HepG2 (cell line): Measurements from ENCODE around the gene IQSEC1. TPM values are rescaled to one million over a fixed set of nuclear protein-coding genes. Genes with fewer than 3 reads are reported as not detected.

Experiments
- ARNT ChIP-seq: fragments of 450-650 bp; IDR thresholded peaks from 2 replicates; pipeline ENCODE4 v1.6.1; 2017
- BORCS8-MEF2B ChIP-seq: sonication (generic); formaldehyde crosslinking; IDR thresholded peaks from 2 replicates; pipeline ENCODE4 v1.8.0; 2022; ENCODE audit warnings: mild to moderate bottlenecking, missing genetic modification reagents
- CREM ChIP-seq, 2 experiments: sonication (generic) in 1 of 2; formaldehyde crosslinking in 1 of 2; IDR thresholded peaks; 2 replicates each; pipeline versions ENCODE4 v1.4.0 to v1.6.1; 2016 to 2020; ENCODE audit warnings: antibody characterized with exemption in 1 of 2, mild to moderate bottlenecking in 1 of 2, missing genetic modification reagents in 1 of 2
- DRAP1 ChIP-seq: IDR thresholded peaks from 2 replicates; pipeline ENCODE4 v1.6.1; 2016; ENCODE audit warnings: missing genetic modification reagents, missing compliant biosample characterization
- IRF2 ChIP-seq: IDR thresholded peaks from 2 replicates; pipeline ENCODE4 v1.6.1; 2018; ENCODE audit warnings: missing genetic modification reagents, missing compliant biosample characterization
- KLF11 ChIP-seq: IDR thresholded peaks from 2 replicates; pipeline ENCODE4 v1.6.1; 2016; ENCODE audit warnings: missing compliant biosample characterization
- MAFF ChIP-seq: IDR thresholded peaks from 2 replicates; pipeline ENCODE4 v1.6.1; 2011; ENCODE audit warnings: low read depth, low read length, improper control_type of control experiment
- MXI1 ChIP-seq: IDR thresholded peaks from 3 replicates; pipeline ENCODE4 v1.6.1; 2012; ENCODE audit warnings: low read depth, low read length, inconsistent platforms, borderline replicate concordance
- NFE2L1 ChIP-seq: sonication (generic); formaldehyde crosslinking; IDR thresholded peaks from 2 replicates; pipeline ENCODE4 v1.4.0; 2020; ENCODE audit warnings: missing genetic modification reagents, mild to moderate bottlenecking, borderline replicate concordance
- NFIC ChIP-seq: IDR thresholded peaks from 2 replicates; pipeline ENCODE4 v1.6.1; 2012; ENCODE audit warnings: mild to moderate bottlenecking, low read length, inconsistent platforms
- NFKBIZ ChIP-seq: IDR thresholded peaks from 2 replicates; pipeline ENCODE4 v1.6.1; 2018; ENCODE audit warnings: missing genetic modification reagents, missing compliant biosample characterization
- PLRG1 ChIP-seq: fragments of 450-650 bp; conservative IDR thresholded peaks from 2 replicates; pipeline ENCODE4 v1.6.1; 2016
- PRDM4 ChIP-seq: sonication (generic); formaldehyde crosslinking; IDR thresholded peaks from 2 replicates; pipeline ENCODE4 v1.9.0; 2021; ENCODE audit warnings: missing genetic modification reagents, borderline replicate concordance
- RXRA ChIP-seq: sonication (generic); formaldehyde crosslinking; IDR thresholded peaks from 2 replicates; pipeline ENCODE4 v1.5.1; 2020; ENCODE audit warnings: missing genetic modification reagents
- SMAD3 ChIP-seq: sonication (generic); formaldehyde crosslinking; IDR thresholded peaks from 2 replicates; pipeline ENCODE4 v1.4.0; 2020; ENCODE audit warnings: missing genetic modification reagents
- SMC3 ChIP-seq: IDR thresholded peaks from 2 replicates; pipeline ENCODE4 v1.6.1; 2011; ENCODE audit warnings: low read length, improper control_type of control experiment
- TGIF2 ChIP-seq: IDR thresholded peaks from 2 replicates; pipeline ENCODE4 v1.6.1; 2016; ENCODE audit warnings: control low read depth, missing compliant biosample characterization
- ZFAT ChIP-seq: sonication (generic); formaldehyde crosslinking; conservative IDR thresholded peaks from 2 replicates; pipeline ENCODE4 v1.8.1; 2023; ENCODE audit warnings: missing genetic modification reagents, inconsistent platforms
- ZFP41 ChIP-seq: sonication (generic); formaldehyde crosslinking; IDR thresholded peaks from 2 replicates; pipeline ENCODE4 v1.4.0; 2020; ENCODE audit warnings: mild to moderate bottlenecking, missing genetic modification reagents, borderline replicate concordance
- ZNF20 ChIP-seq: sonication (generic); formaldehyde crosslinking; IDR thresholded peaks from 2 replicates; pipeline ENCODE4 v1.4.0; 2020; ENCODE audit warnings: mild to moderate bottlenecking, moderate library complexity, missing genetic modification reagents
- ZNF205 ChIP-seq: IDR thresholded peaks from 2 replicates; pipeline ENCODE4 v1.6.1; 2018; ENCODE audit warnings: missing biosample characterization, missing genetic modification reagents
- ZNF331 ChIP-seq: sonication (generic); formaldehyde crosslinking; IDR thresholded peaks from 2 replicates; pipeline ENCODE4 v1.4.0; 2020; ENCODE audit warnings: missing genetic modification reagents
- ZNF33B ChIP-seq: sonication (generic); formaldehyde crosslinking; IDR thresholded peaks from 2 replicates; pipeline ENCODE4 v1.5.1; 2020; ENCODE audit warnings: mild to moderate bottlenecking, missing genetic modification reagents
- ZNF430 ChIP-seq: sonication (generic); formaldehyde crosslinking; IDR thresholded peaks from 2 replicates; pipeline ENCODE4 v1.9.0; 2021; ENCODE audit warnings: mild to moderate bottlenecking, missing genetic modification reagents
- ZNF572 ChIP-seq: sonication (generic); formaldehyde crosslinking; IDR thresholded peaks from 2 replicates; pipeline ENCODE4 v1.5.1; 2020; ENCODE audit warnings: mild to moderate bottlenecking, missing genetic modification reagents
- ZNF598 ChIP-seq: sonication (generic); formaldehyde crosslinking; IDR thresholded peaks from 2 replicates; pipeline ENCODE4 v1.5.1; 2020; ENCODE audit warnings: mild to moderate bottlenecking, missing genetic modification reagents, borderline replicate concordance
- ZNF781 ChIP-seq: sonication (generic); formaldehyde crosslinking; IDR thresholded peaks from 2 replicates; pipeline ENCODE4 v1.5.1; 2020; ENCODE audit warnings: borderline replicate concordance, mild to moderate bottlenecking, missing genetic modification reagents; ENCODE audit errors: not compliant biosample characterization
- ZNF879 ChIP-seq: sonication (generic); formaldehyde crosslinking; IDR thresholded peaks from 2 replicates; pipeline ENCODE4 v1.8.1; 2023; ENCODE audit warnings: missing genetic modification reagents
- polyA plus RNA-seq, 8 experiments: library from polyadenylated mRNA; depleted of rRNA in 3 of 8; stranded (reverse) in 7 of 8; unstranded in 1 of 8; fragments of >200 nt; fragmentation: Illumina TruSeq in 4 of 8; extraction: Trizol in 4 of 8; gene quantifications; 2 replicates each; pipeline versions ENCODE4 v1.2.1 to v1.2.3, GENCODE V29; 2011 to 2016; ENCODE audit warnings: low read depth in 4 of 8, missing spikeins in 1 of 8, mixed read lengths in 1 of 8; ENCODE audit not compliant: insufficient read depth in 1 of 8
- total RNA-seq, 5 experiments: library from RNA; depleted of rRNA; stranded (reverse); fragments of >200 nt; fragmentation: Illumina TruSeq; extraction: Trizol; gene quantifications; 2 replicates each; pipeline ENCODE4 v1.2.3, GENCODE V29; 2016; ENCODE audit warnings: low read depth in 1 of 5
- TF ChIP-seq, protein P1 (sequence below): sonication (generic); formaldehyde crosslinking; IDR thresholded peaks from 2 replicates; pipeline ENCODE4 v1.8.1; 2023; ENCODE audit warnings: mild to moderate bottlenecking, moderate library complexity, missing genetic modification reagents

IQSEC1 gene
- total and polyA plus RNA-seq, 2 of the 13 experiments (the other 11 are each of a cell fraction or from before 2014, with no cell fraction given) = 17.4 to 20.2 TPM

GRCh38 chr3:12868039-12869034 is 204.9 kb downstream of the IQSEC1 start (continued):
- TF ChIP-seq IRF2 (CRISPR knock-in tag) (peak; percentile 65; the same call in 1 of the 2 replicates), ZNF205 (CRISPR knock-in tag) (no peak; the same call in 1 of the 2 replicates), ZFP41 (no peak), NFIC (no peak), SMAD3 (CRISPR knock-in tag) (peak; percentile 24; the same call in 1 of the 2 replicates), MXI1 (peak; percentile 21; the same call in 1 of the 3 replicates), ZNF781 (CRISPR knock-in tag) (no peak), ZFAT (CRISPR knock-in tag) (no peak), DRAP1 (CRISPR knock-in tag) (no peak), ZNF598 (CRISPR knock-in tag) (no peak), CREM (IDR thresholded peaks at IDR 0.05) (peak; percentile 23; the same call in 1 of the 2 replicates), CREM (CRISPR knock-in tag; IDR thresholded peaks at IDR 0.05) (no peak), NFE2L1 (CRISPR knock-in tag) (no peak), KLF11 (CRISPR knock-in tag) (no peak), SMC3 (peak; percentile 83), BORCS8-MEF2B (CRISPR knock-in tag) (no peak), ZNF572 (peak; percentile 64; the same call in 1 of the 2 replicates), ARNT (no peak), ZNF33B (no peak), RXRA (no peak), PLRG1 (no peak), MAFF (peak; percentile 53; the same call in 1 of the 2 replicates), ZNF20 (CRISPR knock-in tag) (no peak), ZNF331 (CRISPR knock-in tag) (no peak), NFKBIZ (CRISPR knock-in tag) (no peak), TGIF2 (CRISPR knock-in tag) (no peak; the same call in 1 of the 2 replicates), PRDM4 (CRISPR knock-in tag) (no peak), ZNF430 (CRISPR knock-in tag) (no peak), ZNF879 (CRISPR knock-in tag) (no peak)
- TF ChIP-seq, protein P1, sequence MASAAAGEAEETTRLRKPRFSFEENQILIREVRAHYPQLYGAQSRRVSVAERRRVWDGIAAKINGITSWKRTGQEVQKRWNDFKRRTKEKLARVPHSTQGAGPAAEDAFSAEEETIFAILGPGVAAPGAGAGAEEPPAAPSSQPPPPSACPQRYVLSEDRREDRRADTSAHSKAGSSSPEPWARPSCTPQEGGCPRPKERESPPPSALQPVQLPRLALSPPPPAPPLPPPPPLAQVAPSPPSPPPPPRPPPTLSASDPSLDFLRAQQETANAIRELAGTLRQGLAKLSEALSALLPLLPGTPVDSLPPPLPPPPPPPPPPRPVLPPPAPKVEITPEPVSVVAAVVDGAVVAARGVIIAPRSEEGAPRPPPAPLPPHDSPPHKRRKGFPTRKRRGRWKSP (CRISPR knock-in tag) = peak; percentile 45; the same call in 1 of the 2 replicates
